GM10847 (cell line): ENCODE data around the gene EN1.

Experiments used
- POLR2A ChIP-seq: IDR thresholded peaks from 2 replicates; pipeline ENCODE4 v1.6.1; 2011; ENCODE audit not compliant: insufficient read length; ENCODE audit errors: extremely low read depth

The EN1 gene

GRCh38 chr2:118849226-118850167 is 2.0 kb upstream of the EN1 start:
- no peak for TF ChIP-seq POLR2A

- no peak for TF ChIP-seq POLR2A
These were observed 1.2 kb upstream of the EN1 start for GRCh38 chr2:118848381-118849225.

- no peak for TF ChIP-seq POLR2A
These were observed 319 bp upstream of the EN1 start for GRCh38 chr2:118847762-118848172.

GRCh38 chr2:118846442-118846952 is 951 bp downstream of the EN1 start:
- TF ChIP-seq POLR2A: no peak

- TF ChIP-seq POLR2A: no peak
These were observed 1.7 kb downstream of the EN1 start for GRCh38 chr2:118845522-118846441.

- TF ChIP-seq POLR2A: no peak
These were observed 2.4 kb downstream of the EN1 start for GRCh38 chr2:118845005-118845521.

- no peak for TF ChIP-seq POLR2A
These were observed 3.0 kb downstream of the EN1 start for GRCh38 chr2:118844261-118845004.

GRCh38 chr2:118843483-118844132 is 3.8 kb downstream of the EN1 start:
- TF ChIP-seq POLR2A: no peak

- no peak for TF ChIP-seq POLR2A
These were observed 4.6 kb downstream of the EN1 start for GRCh38 chr2:118842661-118843482.

GRCh38 chr2:118841828-118842461 is 5.5 kb downstream of the EN1 start:
- TF ChIP-seq POLR2A: no peak

GRCh38 chr2:118841450-118841827 is 6.0 kb downstream of the EN1 start:
- TF ChIP-seq POLR2A: no peak
